Measurements from ENCODE around the gene RALBP1. TPM values are rescaled to one million over a fixed set of nuclear protein-coding genes. Genes with fewer than 3 reads are reported as not detected.

RALBP1 gene
- total and polyA plus RNA-seq, 9 of the 15 experiments (the other 6 are each of a cell fraction or from before 2014, with no cell fraction given): 10.9 to 70.0 (median 61.3) TPM

DNA sequence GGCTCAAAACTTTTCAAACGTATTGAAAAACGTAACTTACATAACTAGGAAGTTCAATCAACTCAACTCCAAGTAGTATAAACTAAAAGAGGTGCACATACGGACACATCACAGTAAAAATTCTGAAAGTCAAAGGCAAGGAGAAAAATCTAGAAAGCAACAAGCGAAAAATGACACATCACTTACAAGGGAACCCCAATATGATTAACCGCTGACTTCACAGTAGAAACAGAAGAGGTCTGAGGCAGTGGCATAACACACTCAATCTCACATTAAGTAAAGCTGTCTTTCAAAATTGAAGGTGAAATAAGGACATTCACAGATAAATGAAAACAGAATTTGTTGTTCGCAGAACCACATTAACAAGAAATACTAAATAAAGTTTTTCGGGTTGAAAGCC is 106.4 kb downstream of the RALBP1 start (continued):
- TF ChIP-seq, protein P1, sequence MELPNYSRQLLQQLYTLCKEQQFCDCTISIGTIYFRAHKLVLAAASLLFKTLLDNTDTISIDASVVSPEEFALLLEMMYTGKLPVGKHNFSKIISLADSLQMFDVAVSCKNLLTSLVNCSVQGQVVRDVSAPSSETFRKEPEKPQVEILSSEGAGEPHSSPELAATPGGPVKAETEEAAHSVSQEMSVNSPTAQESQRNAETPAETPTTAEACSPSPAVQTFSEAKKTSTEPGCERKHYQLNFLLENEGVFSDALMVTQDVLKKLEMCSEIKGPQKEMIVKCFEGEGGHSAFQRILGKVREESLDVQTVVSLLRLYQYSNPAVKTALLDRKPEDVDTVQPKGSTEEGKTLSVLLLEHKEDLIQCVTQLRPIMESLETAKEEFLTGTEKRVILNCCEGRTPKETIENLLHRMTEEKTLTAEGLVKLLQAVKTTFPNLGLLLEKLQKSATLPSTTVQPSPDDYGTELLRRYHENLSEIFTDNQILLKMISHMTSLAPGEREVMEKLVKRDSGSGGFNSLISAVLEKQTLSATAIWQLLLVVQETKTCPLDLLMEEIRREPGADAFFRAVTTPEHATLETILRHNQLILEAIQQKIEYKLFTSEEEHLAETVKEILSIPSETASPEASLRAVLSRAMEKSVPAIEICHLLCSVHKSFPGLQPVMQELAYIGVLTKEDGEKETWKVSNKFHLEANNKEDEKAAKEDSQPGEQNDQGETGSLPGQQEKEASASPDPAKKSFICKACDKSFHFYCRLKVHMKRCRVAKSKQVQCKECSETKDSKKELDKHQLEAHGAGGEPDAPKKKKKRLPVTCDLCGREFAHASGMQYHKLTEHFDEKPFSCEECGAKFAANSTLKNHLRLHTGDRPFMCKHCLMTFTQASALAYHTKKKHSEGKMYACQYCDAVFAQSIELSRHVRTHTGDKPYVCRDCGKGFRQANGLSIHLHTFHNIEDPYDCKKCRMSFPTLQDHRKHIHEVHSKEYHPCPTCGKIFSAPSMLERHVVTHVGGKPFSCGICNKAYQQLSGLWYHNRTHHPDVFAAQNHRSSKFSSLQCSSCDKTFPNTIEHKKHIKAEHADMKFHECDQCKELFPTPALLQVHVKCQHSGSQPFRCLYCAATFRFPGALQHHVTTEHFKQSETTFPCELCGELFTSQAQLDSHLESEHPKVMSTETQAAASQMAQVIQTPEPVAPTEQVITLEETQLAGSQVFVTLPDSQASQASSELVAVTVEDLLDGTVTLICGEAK (IDR thresholded peaks at IDR 0.05): peak; percentile 76
- TF ChIP-seq, protein P1 (CRISPR knock-in tag; IDR thresholded peaks at IDR 0.05): no peak
- TF ChIP-seq ZSCAN29 (IDR thresholded peaks at IDR 0.05): no peak

All from K562 (cell line).